GM23338 (cell line): ENCODE results near the gene RIT2. TPM values are rescaled to one million over a fixed set of nuclear protein-coding genes. Genes with fewer than 3 reads are reported as not detected.

Experiments
- ATAC-seq: fragments of 200-7000 bp; cut with Tn5 transposase; 3 replicates; pipeline ENCODE4 v1.9.1; 2020
- DNase-seq: peaks from one replicate; pipeline ENCODE4 v3.0.0-alpha.2; 2015; ENCODE audit warnings: low spot score
- H2AFZ ChIP-seq: fragments of 200-600 bp; sonication (generic); 2 replicates; pipeline ENCODE4 v1.8.0; 2016; ENCODE audit warnings: antibody characterized with exemption, mild to moderate bottlenecking, moderate library complexity
- H3F3A ChIP-seq: fragments of 200-600 bp; sonication (generic); replicated peaks from 2 replicates; pipeline ENCODE4 v1.8.0; 2017; ENCODE audit warnings: antibody characterized with exemption, mixed run types, low read depth
- H3K27ac ChIP-seq: fragments of 200-600 bp; sonication (generic); 2 replicates; pipeline ENCODE4 v1.6.1; 2016; ENCODE audit warnings: low read depth
- H3K27me3 ChIP-seq: fragments of 200-600 bp; sonication (generic); 2 replicates; pipeline ENCODE4 v1.8.0; 2016; ENCODE audit warnings: mild to moderate bottlenecking, mixed run types, moderate library complexity; ENCODE audit not compliant: insufficient read depth
- H3K36me3 ChIP-seq: fragments of 200-600 bp; sonication (generic); 2 replicates; pipeline ENCODE4 v1.8.0; 2016; ENCODE audit warnings: mild to moderate bottlenecking; ENCODE audit not compliant: insufficient read depth
- H3K4me1 ChIP-seq: fragments of 200-600 bp; sonication (generic); 2 replicates; pipeline ENCODE4 v1.8.0; 2016; ENCODE audit warnings: mild to moderate bottlenecking, moderate library complexity; ENCODE audit not compliant: insufficient read depth
- H3K4me2 ChIP-seq: fragments of 200-600 bp; sonication (generic); 2 replicates; pipeline ENCODE4 v1.7.1; 2017; ENCODE audit warnings: mixed run types
- H3K4me3 ChIP-seq: fragments of 200-600 bp; sonication (generic); 2 replicates; pipeline ENCODE4 v1.6.1; 2016; ENCODE audit warnings: mixed run types
- H3K79me2 ChIP-seq: fragments of 200-600 bp; sonication (generic); replicated peaks from 2 replicates; pipeline ENCODE4 v1.8.0; 2017; ENCODE audit warnings: mild to moderate bottlenecking; ENCODE audit not compliant: insufficient read depth
- H3K9me2 ChIP-seq: fragments of 200-600 bp; sonication (generic); 2 replicates; pipeline ENCODE4 v1.8.0; 2017; ENCODE audit not compliant: insufficient read depth
- H4K20me1 ChIP-seq: fragments of 200-600 bp; sonication (generic); replicated peaks from 2 replicates; pipeline ENCODE4 v1.8.0; 2017; ENCODE audit warnings: mild to moderate bottlenecking; ENCODE audit not compliant: insufficient read depth
- H3K27ac Mint-ChIP-seq: 2 replicates; pipeline ENCODE4 v1.8.0; 2020; ENCODE audit warnings: inconsistent platforms, mild to moderate bottlenecking, moderate library complexity, mixed read lengths
- H3K27me3 Mint-ChIP-seq: 3 replicates; pipeline ENCODE4 v1.8.0; 2022; ENCODE audit warnings: low read depth, mild to moderate bottlenecking, moderate library complexity, mixed read lengths, inconsistent platforms; ENCODE audit not compliant: insufficient read depth, poor library complexity
- H3K36me3 Mint-ChIP-seq: 3 replicates; pipeline ENCODE4 v1.8.0; 2021; ENCODE audit warnings: low read depth, mild to moderate bottlenecking, inconsistent platforms, moderate library complexity, mixed read lengths
- H3K4me1 Mint-ChIP-seq: 3 replicates; pipeline ENCODE4 v1.8.0; 2020; ENCODE audit warnings: mild to moderate bottlenecking, inconsistent platforms, mixed read lengths
- H3K4me3 Mint-ChIP-seq: 3 replicates; pipeline ENCODE4 v1.8.0; 2021; ENCODE audit warnings: moderate library complexity, mild to moderate bottlenecking, inconsistent platforms, mixed read lengths
- H3K9me3 Mint-ChIP-seq: 3 replicates; pipeline ENCODE4 v1.8.0; 2020; ENCODE audit warnings: moderate library complexity, mild to moderate bottlenecking, inconsistent platforms, mixed read lengths
- CREB1 ChIP-seq: fragments of 250-450 bp; sonication (Bioruptor Pico); IDR thresholded peaks from 2 replicates; pipeline ENCODE4 v1.5.0; 2020; ENCODE audit warnings: low read depth, mild to moderate bottlenecking, moderate library complexity
- EZH2 ChIP-seq: fragments of 200-600 bp; sonication (generic); IDR thresholded peaks from one replicate; pipeline ENCODE4 v1.8.0; 2017; ENCODE audit warnings: antibody characterized with exemption, mild to moderate bottlenecking, low read depth; ENCODE audit not compliant: unreplicated experiment
- EZH2phosphoT487 ChIP-seq: fragments of 200-600 bp; sonication (generic); IDR thresholded peaks from one replicate; pipeline ENCODE4 v1.8.1; 2018; ENCODE audit warnings: antibody characterized with exemption; ENCODE audit not compliant: unreplicated experiment
- JUNB ChIP-seq: IDR thresholded peaks from one replicate; pipeline ENCODE4 v1.6.1; 2016; ENCODE audit warnings: antibody characterized with exemption; ENCODE audit not compliant: unreplicated experiment
- NANOG ChIP-seq: IDR thresholded peaks from 2 replicates; pipeline ENCODE4 v1.6.1; 2016; ENCODE audit warnings: antibody characterized with exemption, borderline replicate concordance
- POLR2AphosphoS5 ChIP-seq: IDR thresholded peaks from 2 replicates; pipeline ENCODE4 v1.6.1; 2016; ENCODE audit warnings: antibody characterized with exemption, low read depth
- STAT1 ChIP-seq: IDR thresholded peaks from one replicate; pipeline ENCODE4 v1.6.1; 2016; ENCODE audit warnings: antibody characterized with exemption; ENCODE audit not compliant: unreplicated experiment
- ZNF114 ChIP-seq: fragments of 250-450 bp; sonication (Bioruptor Pico); IDR thresholded peaks from 2 replicates; pipeline ENCODE4 v1.5.0; 2020; ENCODE audit warnings: mild to moderate bottlenecking, moderate library complexity
- ZNF331 ChIP-seq: fragments of 250-450 bp; sonication (Bioruptor Pico); IDR thresholded peaks from 2 replicates; pipeline ENCODE4 v1.5.0; 2020; ENCODE audit warnings: low read depth, mild to moderate bottlenecking, moderate library complexity
- polyA plus RNA-seq: library from polyadenylated mRNA; unstranded; fragments of >200 nt; fragmentation: Nextera tagmentation; extraction: Ambion mirVana; gene quantifications from 2 replicates; pipeline ENCODE4 v1.2.1, GENCODE V29; 2016
- total RNA-seq: library from RNA; depleted of rRNA; stranded (reverse); fragments of >200 nt; shearing (Covaris generic); gene quantifications from 2 replicates; pipeline ENCODE4 v1.2.3, GENCODE V29; 2014
- TF ChIP-seq, protein P1 (sequence below): fragments of 250-450 bp; sonication (Bioruptor Pico); IDR thresholded peaks from 2 replicates; pipeline ENCODE4 v1.5.0; 2020; ENCODE audit warnings: mild to moderate bottlenecking, moderate library complexity
- TF ChIP-seq, protein P2 (sequence below): IDR thresholded peaks from one replicate; pipeline ENCODE4 v1.6.1; 2018; ENCODE audit warnings: antibody characterized with exemption; ENCODE audit not compliant: unreplicated experiment
- TF ChIP-seq, protein P3 (sequence below): IDR thresholded peaks from 2 replicates; pipeline ENCODE4 v1.6.1; 2016; ENCODE audit warnings: antibody characterized with exemption
- TF ChIP-seq, protein P4 (sequence below), 2 experiments: fragments of 200-600 bp in 1 of 2; sonication (generic) in 1 of 2; conservative IDR thresholded peaks; 2 replicates each; pipeline versions ENCODE4 v1.5.1 to v1.6.1; 2016 to 2017; ENCODE audit warnings: antibody characterized with exemption in 2 of 2, low read depth in 2 of 2, mild to moderate bottlenecking in 2 of 2, moderate library complexity in 1 of 2

The RIT2 gene
- total and polyA plus RNA-seq, 2 experiments from 2014 or later = 1.9 to 8.8 TPM

DNA sequence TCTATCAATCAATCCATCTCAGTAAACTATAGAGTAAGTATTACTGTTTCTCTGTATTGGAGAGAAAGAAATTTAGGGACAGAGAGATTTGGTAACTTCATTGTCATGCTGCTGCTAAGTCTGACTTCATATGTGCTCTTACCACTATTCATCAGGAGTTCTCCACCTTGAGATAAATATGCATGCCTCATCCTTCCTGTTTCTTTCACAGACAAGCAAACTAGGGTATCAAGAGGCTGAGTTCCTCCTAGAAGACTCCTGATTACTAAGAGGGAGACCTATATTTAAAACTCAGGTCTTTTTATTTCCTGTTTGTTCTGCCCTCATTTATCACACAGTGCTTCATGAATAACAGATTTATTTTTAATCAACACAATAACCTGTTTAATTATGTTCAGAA is 34.1 kb downstream of the RIT2 start (continued):
- TF ChIP-seq, protein P1, sequence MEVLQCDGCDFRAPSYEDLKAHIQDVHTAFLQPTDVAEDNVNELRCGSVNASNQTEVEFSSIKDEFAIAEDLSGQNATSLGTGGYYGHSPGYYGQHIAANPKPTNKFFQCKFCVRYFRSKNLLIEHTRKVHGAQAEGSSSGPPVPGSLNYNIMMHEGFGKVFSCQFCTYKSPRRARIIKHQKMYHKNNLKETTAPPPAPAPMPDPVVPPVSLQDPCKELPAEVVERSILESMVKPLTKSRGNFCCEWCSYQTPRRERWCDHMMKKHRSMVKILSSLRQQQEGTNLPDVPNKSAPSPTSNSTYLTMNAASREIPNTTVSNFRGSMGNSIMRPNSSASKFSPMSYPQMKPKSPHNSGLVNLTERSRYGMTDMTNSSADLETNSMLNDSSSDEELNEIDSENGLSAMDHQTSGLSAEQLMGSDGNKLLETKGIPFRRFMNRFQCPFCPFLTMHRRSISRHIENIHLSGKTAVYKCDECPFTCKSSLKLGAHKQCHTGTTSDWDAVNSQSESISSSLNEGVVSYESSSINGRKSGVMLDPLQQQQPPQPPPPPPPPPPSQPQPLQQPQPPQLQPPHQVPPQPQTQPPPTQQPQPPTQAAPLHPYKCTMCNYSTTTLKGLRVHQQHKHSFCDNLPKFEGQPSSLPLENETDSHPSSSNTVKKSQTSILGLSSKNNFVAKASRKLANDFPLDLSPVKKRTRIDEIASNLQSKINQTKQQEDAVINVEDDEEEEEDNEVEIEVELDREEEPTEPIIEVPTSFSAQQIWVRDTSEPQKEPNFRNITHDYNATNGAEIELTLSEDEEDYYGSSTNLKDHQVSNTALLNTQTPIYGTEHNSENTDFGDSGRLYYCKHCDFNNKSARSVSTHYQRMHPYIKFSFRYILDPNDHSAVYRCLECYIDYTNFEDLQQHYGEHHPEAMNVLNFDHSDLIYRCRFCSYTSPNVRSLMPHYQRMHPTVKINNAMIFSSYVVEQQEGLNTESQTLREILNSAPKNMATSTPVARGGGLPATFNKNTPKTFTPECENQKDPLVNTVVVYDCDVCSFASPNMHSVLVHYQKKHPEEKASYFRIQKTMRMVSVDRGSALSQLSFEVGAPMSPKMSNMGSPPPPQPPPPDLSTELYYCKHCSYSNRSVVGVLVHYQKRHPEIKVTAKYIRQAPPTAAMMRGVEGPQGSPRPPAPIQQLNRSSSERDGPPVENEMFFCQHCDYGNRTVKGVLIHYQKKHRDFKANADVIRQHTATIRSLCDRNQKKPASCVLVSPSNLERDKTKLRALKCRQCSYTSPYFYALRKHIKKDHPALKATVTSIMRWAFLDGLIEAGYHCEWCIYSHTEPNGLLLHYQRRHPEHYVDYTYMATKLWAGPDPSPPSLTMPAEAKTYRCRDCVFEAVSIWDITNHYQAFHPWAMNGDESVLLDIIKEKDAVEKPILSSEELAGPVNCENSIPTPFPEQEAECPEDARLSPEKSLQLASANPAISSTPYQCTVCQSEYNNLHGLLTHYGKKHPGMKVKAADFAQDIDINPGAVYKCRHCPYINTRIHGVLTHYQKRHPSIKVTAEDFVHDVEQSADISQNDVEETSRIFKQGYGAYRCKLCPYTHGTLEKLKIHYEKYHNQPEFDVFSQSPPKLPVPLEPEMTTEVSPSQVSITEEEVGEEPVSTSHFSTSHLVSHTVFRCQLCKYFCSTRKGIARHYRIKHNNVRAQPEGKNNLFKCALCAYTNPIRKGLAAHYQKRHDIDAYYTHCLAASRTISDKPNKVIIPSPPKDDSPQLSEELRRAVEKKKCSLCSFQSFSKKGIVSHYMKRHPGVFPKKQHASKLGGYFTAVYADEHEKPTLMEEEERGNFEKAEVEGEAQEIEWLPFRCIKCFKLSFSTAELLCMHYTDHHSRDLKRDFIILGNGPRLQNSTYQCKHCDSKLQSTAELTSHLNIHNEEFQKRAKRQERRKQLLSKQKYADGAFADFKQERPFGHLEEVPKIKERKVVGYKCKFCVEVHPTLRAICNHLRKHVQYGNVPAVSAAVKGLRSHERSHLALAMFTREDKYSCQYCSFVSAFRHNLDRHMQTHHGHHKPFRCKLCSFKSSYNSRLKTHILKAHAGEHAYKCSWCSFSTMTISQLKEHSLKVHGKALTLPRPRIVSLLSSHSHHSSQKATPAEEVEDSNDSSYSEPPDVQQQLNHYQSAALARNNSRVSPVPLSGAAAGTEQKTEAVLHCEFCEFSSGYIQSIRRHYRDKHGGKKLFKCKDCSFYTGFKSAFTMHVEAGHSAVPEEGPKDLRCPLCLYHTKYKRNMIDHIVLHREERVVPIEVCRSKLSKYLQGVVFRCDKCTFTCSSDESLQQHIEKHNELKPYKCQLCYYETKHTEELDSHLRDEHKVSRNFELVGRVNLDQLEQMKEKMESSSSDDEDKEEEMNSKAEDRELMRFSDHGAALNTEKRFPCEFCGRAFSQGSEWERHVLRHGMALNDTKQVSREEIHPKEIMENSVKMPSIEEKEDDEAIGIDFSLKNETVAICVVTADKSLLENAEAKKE = no peak

DNA sequence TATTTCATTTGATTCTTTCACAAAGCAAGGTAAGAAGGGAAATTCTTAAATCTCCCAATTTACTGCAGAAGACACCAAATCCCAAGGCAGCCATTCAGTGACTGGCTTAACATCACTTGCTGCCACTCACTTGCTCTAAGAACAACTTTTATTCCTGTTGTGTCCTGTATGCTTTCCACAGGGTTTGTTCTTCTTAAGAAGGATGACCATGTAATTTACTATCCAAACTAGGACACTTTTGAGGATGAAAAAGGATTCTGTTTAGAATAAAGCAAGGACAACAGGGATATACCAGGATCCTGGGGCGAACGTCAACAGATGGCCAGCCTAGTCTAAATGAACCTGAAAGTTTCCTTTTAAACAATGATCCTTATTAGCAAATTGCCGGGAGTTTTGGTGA is 34.8 kb downstream of the RIT2 start:
- peaks cover 41% of the 10 kb centered on the region for H3K4me1 Mint-ChIP-seq
- Histone ChIP-seq H3K27me3 (no peaks in the 10 kb centered on the region), H4K20me1 (no peaks in the 10 kb centered on the region), H3K27ac (no peak overlapping the region), H3K36me3 (no peaks in the 10 kb centered on the region), H3K4me1 (peaks cover 42% of the 10 kb centered on the region), H3K79me2 (no peaks in the 10 kb centered on the region), H3K4me3 (no peak overlapping the region), H3F3A (no peaks in the 10 kb centered on the region), H2AFZ (no peak overlapping the region), H3K9me2 (no peaks in the 10 kb centered on the region), H3K4me2 (no peak overlapping the region)
- H3K27me3 Mint-ChIP-seq = no peaks in the 10 kb centered on the region
- H3K9me3 Mint-ChIP-seq = peaks cover 4% of the 10 kb centered on the region; the same call in 1 of the 3 replicates
- H3K27ac Mint-ChIP-seq = no peak overlapping the region
- ATAC-seq (no peak), DNase-seq (no peak)
- no peak overlapping the region for H3K4me3 Mint-ChIP-seq
- peaks cover 9% of the 10 kb centered on the region; the same call in 2 of the 3 replicates for H3K36me3 Mint-ChIP-seq
- TF ChIP-seq JUNB (no peak), EZH2 (no peak), ZNF114 (CRISPR knock-in tag) (no peak), EZH2phosphoT487 (no peak), CREB1 (CRISPR knock-in tag) (no peak), NANOG (no peak), ZNF331 (CRISPR knock-in tag) (no peak), STAT1 (no peak), POLR2AphosphoS5 (no peak)
- TF ChIP-seq, protein P2, sequence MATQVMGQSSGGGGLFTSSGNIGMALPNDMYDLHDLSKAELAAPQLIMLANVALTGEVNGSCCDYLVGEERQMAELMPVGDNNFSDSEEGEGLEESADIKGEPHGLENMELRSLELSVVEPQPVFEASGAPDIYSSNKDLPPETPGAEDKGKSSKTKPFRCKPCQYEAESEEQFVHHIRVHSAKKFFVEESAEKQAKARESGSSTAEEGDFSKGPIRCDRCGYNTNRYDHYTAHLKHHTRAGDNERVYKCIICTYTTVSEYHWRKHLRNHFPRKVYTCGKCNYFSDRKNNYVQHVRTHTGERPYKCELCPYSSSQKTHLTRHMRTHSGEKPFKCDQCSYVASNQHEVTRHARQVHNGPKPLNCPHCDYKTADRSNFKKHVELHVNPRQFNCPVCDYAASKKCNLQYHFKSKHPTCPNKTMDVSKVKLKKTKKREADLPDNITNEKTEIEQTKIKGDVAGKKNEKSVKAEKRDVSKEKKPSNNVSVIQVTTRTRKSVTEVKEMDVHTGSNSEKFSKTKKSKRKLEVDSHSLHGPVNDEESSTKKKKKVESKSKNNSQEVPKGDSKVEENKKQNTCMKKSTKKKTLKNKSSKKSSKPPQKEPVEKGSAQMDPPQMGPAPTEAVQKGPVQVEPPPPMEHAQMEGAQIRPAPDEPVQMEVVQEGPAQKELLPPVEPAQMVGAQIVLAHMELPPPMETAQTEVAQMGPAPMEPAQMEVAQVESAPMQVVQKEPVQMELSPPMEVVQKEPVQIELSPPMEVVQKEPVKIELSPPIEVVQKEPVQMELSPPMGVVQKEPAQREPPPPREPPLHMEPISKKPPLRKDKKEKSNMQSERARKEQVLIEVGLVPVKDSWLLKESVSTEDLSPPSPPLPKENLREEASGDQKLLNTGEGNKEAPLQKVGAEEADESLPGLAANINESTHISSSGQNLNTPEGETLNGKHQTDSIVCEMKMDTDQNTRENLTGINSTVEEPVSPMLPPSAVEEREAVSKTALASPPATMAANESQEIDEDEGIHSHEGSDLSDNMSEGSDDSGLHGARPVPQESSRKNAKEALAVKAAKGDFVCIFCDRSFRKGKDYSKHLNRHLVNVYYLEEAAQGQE = no peak
- TF ChIP-seq, protein P3, sequence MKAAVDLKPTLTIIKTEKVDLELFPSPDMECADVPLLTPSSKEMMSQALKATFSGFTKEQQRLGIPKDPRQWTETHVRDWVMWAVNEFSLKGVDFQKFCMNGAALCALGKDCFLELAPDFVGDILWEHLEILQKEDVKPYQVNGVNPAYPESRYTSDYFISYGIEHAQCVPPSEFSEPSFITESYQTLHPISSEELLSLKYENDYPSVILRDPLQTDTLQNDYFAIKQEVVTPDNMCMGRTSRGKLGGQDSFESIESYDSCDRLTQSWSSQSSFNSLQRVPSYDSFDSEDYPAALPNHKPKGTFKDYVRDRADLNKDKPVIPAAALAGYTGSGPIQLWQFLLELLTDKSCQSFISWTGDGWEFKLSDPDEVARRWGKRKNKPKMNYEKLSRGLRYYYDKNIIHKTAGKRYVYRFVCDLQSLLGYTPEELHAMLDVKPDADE = no peak
- TF ChIP-seq, protein P4, sequence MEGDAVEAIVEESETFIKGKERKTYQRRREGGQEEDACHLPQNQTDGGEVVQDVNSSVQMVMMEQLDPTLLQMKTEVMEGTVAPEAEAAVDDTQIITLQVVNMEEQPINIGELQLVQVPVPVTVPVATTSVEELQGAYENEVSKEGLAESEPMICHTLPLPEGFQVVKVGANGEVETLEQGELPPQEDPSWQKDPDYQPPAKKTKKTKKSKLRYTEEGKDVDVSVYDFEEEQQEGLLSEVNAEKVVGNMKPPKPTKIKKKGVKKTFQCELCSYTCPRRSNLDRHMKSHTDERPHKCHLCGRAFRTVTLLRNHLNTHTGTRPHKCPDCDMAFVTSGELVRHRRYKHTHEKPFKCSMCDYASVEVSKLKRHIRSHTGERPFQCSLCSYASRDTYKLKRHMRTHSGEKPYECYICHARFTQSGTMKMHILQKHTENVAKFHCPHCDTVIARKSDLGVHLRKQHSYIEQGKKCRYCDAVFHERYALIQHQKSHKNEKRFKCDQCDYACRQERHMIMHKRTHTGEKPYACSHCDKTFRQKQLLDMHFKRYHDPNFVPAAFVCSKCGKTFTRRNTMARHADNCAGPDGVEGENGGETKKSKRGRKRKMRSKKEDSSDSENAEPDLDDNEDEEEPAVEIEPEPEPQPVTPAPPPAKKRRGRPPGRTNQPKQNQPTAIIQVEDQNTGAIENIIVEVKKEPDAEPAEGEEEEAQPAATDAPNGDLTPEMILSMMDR (conservative IDR thresholded peaks at IDR 0.05; ENCODE audit: low read depth in 2 of 2) = no peak
